Retinal pigment epithelial cell (primary cell): ENCODE results near the gene TRPM2.

Experiments
- DNase-seq: peaks from one replicate; pipeline ENCODE4 v3.0.0-alpha.2; 2010; ENCODE audit warnings: low read depth
- H3K4me3 ChIP-seq: 2 replicates; pipeline ENCODE4 v1.5.1; 2011; ENCODE audit warnings: mild to moderate bottlenecking, low read length, control low read depth, moderate library complexity
- CTCF ChIP-seq: conservative IDR thresholded peaks from 2 replicates; pipeline ENCODE4 v1.5.1; 2011; ENCODE audit warnings: low read depth, low read length, control low read depth, inconsistent platforms

TRPM2 gene

GRCh38 chr21:44445145-44445812 is 91.9 kb downstream of the TRPM2 start:
- TF ChIP-seq CTCF, result no peak
- no peak for DNase-seq
- no peak overlapping the region for H3K4me3 ChIP-seq

GRCh38 chr21:44448651-44449131 is 95.3 kb downstream of the TRPM2 start:
- DNase-seq, result no peak
- TF ChIP-seq CTCF, result no peak
- no peak overlapping the region for H3K4me3 ChIP-seq

GRCh38 chr21:44449473-44450363 is 96.3 kb downstream of the TRPM2 start:
- no peak overlapping the region for H3K4me3 ChIP-seq
- DNase-seq, result no peak
- no peak for TF ChIP-seq CTCF

GRCh38 chr21:44450402-44450801 is 97.0 kb downstream of the TRPM2 start:
- H3K4me3 ChIP-seq, result no peak overlapping the region
- no peak for DNase-seq
- no peak for TF ChIP-seq CTCF

- no peak for TF ChIP-seq CTCF
These were observed 97.6 kb downstream of the TRPM2 start for GRCh38 chr21:44450999-44451398.

GRCh38 chr21:44453120-44453519 is 99.7 kb downstream of the TRPM2 start:
- no peak overlapping the region for H3K4me3 ChIP-seq
- no peak for DNase-seq
- no peak for TF ChIP-seq CTCF

More at GRCh38 chr21:44450999-44451398, 97.6 kb downstream of the TRPM2 start:
- no peak for DNase-seq
- no peak overlapping the region for H3K4me3 ChIP-seq

- TF ChIP-seq CTCF, result no peak
- no peak overlapping the region for H3K4me3 ChIP-seq
- DNase-seq, result no peak
These were observed 100.6 kb downstream of the TRPM2 start for GRCh38 chr21:44454058-44454457.
